Erythroblast (primary cell): ENCODE measurements around the gene CNOT6.
"Not testable (repeated sequence)": the region's sequence is repeated elsewhere in the genome, so short reads cannot be mapped to it uniquely, and the experiment has no call there.

Experiments
- DNase-seq, 2 experiments: peaks; one replicate each; lab custom pipeline; 2025; lab: John Stamatoyannopoulos, UW
- GATA1 ChIP-seq: IDR thresholded peaks from 2 replicates; pipeline ENCODE4 v1.6.1; 2011; ENCODE audit warnings: low read depth, mild to moderate bottlenecking, control low read depth, low read length, moderate library complexity
- POLR2A ChIP-seq: IDR thresholded peaks from 2 replicates; pipeline ENCODE4 v1.6.1; 2011; ENCODE audit warnings: mild to moderate bottlenecking, low read length

Gene CNOT6

GRCh38 chr5:180467028-180467975 lies 26.9 kb upstream of the CNOT6 start:
- DNase-seq: no peak
- TF ChIP-seq POLR2A: no peak
- TF ChIP-seq GATA1: no peak

- DNase-seq: no peak
- no peak for TF ChIP-seq GATA1
- no peak for TF ChIP-seq POLR2A
Observed at GRCh38 chr5:180467989-180468731, 26.0 kb upstream of the CNOT6 start.

- DNase-seq: no peak
- no peak for TF ChIP-seq GATA1
- no peak for TF ChIP-seq POLR2A
Observed at GRCh38 chr5:180468732-180469585, 25.2 kb upstream of the CNOT6 start.

GRCh38 chr5:180469586-180469865 lies 24.7 kb upstream of the CNOT6 start:
- TF ChIP-seq POLR2A (no peak), GATA1 (no peak)
- no peak for DNase-seq

GRCh38 chr5:180469866-180470265 lies 24.3 kb upstream of the CNOT6 start:
- no peak for TF ChIP-seq GATA1
- TF ChIP-seq POLR2A: no peak
- DNase-seq: no peak

- DNase-seq: no peak
- TF ChIP-seq GATA1 (no peak), POLR2A (no peak)
Observed at GRCh38 chr5:180470361-180470760, 23.8 kb upstream of the CNOT6 start.

- TF ChIP-seq POLR2A (no peak), GATA1 (no peak)
- DNase-seq: peak; percentile 57 to 77
Observed at GRCh38 chr5:180470966-180471582, 23.1 kb upstream of the CNOT6 start.

- no peak for DNase-seq
- TF ChIP-seq GATA1: no peak
- TF ChIP-seq POLR2A: no peak
Observed at GRCh38 chr5:180471866-180472265, 22.3 kb upstream of the CNOT6 start.

GRCh38 chr5:180472269-180472668 lies 21.9 kb upstream of the CNOT6 start:
- TF ChIP-seq POLR2A (no peak), GATA1 (no peak)
- no peak for DNase-seq

- DNase-seq: not testable (repeated sequence)
Observed at GRCh38 chr5:180473386-180473785, 20.8 kb upstream of the CNOT6 start.

GRCh38 chr5:180474569-180474968 lies 19.6 kb upstream of the CNOT6 start:
- TF ChIP-seq POLR2A: no peak
- TF ChIP-seq GATA1: no peak
- no peak for DNase-seq

- not testable (repeated sequence) for DNase-seq
Observed at GRCh38 chr5:180475969-180476524, 18.1 kb upstream of the CNOT6 start.

GRCh38 chr5:180484813-180485212 lies 9.4 kb upstream of the CNOT6 start:
- DNase-seq: no peak
- TF ChIP-seq POLR2A (no peak), GATA1 (no peak)
